Neutrophil (primary cell): ENCODE measurements around the gene JAM3.

Source experiments
- H3K27ac ChIP-seq: fragments of 200-600 bp; sonication (generic); 2 replicates; pipeline ENCODE4 v1.5.1; 2016; ENCODE audit warnings: mild to moderate bottlenecking, moderate library complexity
- H3K27me3 ChIP-seq: fragments of 200-600 bp; sonication (generic); 2 replicates; pipeline ENCODE4 v1.6.0; 2016; ENCODE audit warnings: mild to moderate bottlenecking
- H3K36me3 ChIP-seq: fragments of 200-600 bp; sonication (generic); 2 replicates; pipeline ENCODE4 v1.5.1; 2017
- H3K4me1 ChIP-seq, 2 experiments: fragments of 200-600 bp in 1 of 2; sonication (generic) in 1 of 2; 1 replicate in 1 of 2; 2 replicates in 1 of 2; pipeline versions ENCODE4 v1.5.1 to v1.6.1; 2013 to 2016; ENCODE audit warnings: low read depth in 1 of 2, low read length in 1 of 2, mild to moderate bottlenecking in 1 of 2, moderate library complexity in 1 of 2; ENCODE audit not compliant: control insufficient read depth in 1 of 2, insufficient read depth in 1 of 2
- H3K4me3 ChIP-seq, 2 experiments: fragments of 200-600 bp in 1 of 2; sonication (generic) in 1 of 2; 1 replicate in 1 of 2; 2 replicates in 1 of 2; pipeline ENCODE4 v1.5.1; 2013 to 2016; ENCODE audit warnings: low read depth in 1 of 2, low read length in 1 of 2, mild to moderate bottlenecking in 1 of 2, moderate library complexity in 1 of 2
- H3K9me3 ChIP-seq: fragments of 200-600 bp; sonication (generic); 2 replicates; pipeline ENCODE4 v1.5.1; 2016
- TF ChIP-seq, protein P1 (sequence below): fragments of 200-600 bp; sonication (generic); IDR thresholded peaks from 2 replicates; pipeline ENCODE4 v1.5.1; 2016; ENCODE audit warnings: antibody characterized with exemption

The JAM3 gene

DNA sequence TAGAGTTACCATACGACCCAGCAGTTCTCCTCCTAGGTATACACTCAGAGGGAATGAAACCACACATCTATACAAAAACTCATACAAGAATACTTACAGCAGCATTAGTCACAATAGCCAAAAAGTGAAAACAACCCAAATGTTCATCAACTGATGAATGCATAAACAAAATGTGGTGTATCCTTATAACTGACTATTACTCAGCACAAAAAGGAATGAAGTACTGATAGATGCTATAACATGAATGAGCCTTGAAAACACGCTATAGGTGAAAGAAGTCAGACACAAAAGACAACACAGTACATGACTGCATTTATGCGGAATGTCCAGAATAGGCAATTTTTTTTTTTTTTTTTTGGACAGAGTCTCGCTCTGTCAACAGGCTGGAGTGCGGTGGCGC is 131.8 kb downstream of the JAM3 start:
- Histone ChIP-seq H3K36me3 (peaks cover 58% of the 10 kb centered on the region), H3K27me3 (no peaks in the 10 kb centered on the region), H3K4me3 (no peak overlapping the region), H3K4me1 (no peaks in the 10 kb centered on the region), H3K27ac (no peak overlapping the region), H3K9me3 (no peaks in the 10 kb centered on the region)
- TF ChIP-seq, protein P1, sequence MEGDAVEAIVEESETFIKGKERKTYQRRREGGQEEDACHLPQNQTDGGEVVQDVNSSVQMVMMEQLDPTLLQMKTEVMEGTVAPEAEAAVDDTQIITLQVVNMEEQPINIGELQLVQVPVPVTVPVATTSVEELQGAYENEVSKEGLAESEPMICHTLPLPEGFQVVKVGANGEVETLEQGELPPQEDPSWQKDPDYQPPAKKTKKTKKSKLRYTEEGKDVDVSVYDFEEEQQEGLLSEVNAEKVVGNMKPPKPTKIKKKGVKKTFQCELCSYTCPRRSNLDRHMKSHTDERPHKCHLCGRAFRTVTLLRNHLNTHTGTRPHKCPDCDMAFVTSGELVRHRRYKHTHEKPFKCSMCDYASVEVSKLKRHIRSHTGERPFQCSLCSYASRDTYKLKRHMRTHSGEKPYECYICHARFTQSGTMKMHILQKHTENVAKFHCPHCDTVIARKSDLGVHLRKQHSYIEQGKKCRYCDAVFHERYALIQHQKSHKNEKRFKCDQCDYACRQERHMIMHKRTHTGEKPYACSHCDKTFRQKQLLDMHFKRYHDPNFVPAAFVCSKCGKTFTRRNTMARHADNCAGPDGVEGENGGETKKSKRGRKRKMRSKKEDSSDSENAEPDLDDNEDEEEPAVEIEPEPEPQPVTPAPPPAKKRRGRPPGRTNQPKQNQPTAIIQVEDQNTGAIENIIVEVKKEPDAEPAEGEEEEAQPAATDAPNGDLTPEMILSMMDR: no peak
